Measurements from ENCODE around the gene TM4SF20.

TM4SF20 gene

GRCh38 chr2:227379095-227379494 lies at the start of gene TM4SF20:
TM4SF20 (minus strand) TSS chr2:227379306; CDS start chr2:227379268, 38 bp downstream.
- DNase-seq (ENCODE audit: low spot score), result no peak
- in situ Hi-C loops (cut with MboI; ENCODE audit: low pct_unique_long_range_greater_than_20kb, low sequenced_read_pairs, unreplicated experiment), result no loop called here
- TF ChIP-seq, protein P1, sequence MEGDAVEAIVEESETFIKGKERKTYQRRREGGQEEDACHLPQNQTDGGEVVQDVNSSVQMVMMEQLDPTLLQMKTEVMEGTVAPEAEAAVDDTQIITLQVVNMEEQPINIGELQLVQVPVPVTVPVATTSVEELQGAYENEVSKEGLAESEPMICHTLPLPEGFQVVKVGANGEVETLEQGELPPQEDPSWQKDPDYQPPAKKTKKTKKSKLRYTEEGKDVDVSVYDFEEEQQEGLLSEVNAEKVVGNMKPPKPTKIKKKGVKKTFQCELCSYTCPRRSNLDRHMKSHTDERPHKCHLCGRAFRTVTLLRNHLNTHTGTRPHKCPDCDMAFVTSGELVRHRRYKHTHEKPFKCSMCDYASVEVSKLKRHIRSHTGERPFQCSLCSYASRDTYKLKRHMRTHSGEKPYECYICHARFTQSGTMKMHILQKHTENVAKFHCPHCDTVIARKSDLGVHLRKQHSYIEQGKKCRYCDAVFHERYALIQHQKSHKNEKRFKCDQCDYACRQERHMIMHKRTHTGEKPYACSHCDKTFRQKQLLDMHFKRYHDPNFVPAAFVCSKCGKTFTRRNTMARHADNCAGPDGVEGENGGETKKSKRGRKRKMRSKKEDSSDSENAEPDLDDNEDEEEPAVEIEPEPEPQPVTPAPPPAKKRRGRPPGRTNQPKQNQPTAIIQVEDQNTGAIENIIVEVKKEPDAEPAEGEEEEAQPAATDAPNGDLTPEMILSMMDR (IDR thresholded peaks at IDR 0.05; ENCODE audit: extremely low read depth, insufficient read depth, missing control alignments), result no peak

- TF ChIP-seq, protein P1 (IDR thresholded peaks at IDR 0.05; ENCODE audit: extremely low read depth, insufficient read depth, missing control alignments), result no peak
- in situ Hi-C loops (cut with MboI; ENCODE audit: low pct_unique_long_range_greater_than_20kb, low sequenced_read_pairs, unreplicated experiment), result no loop called here
- no peak for DNase-seq (ENCODE audit: low spot score)
Observed at GRCh38 chr2:227428731-227429285, 49.7 kb upstream of the TM4SF20 start.

GRCh38 chr2:227423656-227424499 lies 44.8 kb upstream of the TM4SF20 start:
- in situ Hi-C loops (cut with MboI; ENCODE audit: low pct_unique_long_range_greater_than_20kb, low sequenced_read_pairs, unreplicated experiment), result no loop called here
- no peak for DNase-seq (ENCODE audit: low spot score)
- TF ChIP-seq, protein P1 (IDR thresholded peaks at IDR 0.05; ENCODE audit: extremely low read depth, insufficient read depth, missing control alignments), result no peak

DNA sequence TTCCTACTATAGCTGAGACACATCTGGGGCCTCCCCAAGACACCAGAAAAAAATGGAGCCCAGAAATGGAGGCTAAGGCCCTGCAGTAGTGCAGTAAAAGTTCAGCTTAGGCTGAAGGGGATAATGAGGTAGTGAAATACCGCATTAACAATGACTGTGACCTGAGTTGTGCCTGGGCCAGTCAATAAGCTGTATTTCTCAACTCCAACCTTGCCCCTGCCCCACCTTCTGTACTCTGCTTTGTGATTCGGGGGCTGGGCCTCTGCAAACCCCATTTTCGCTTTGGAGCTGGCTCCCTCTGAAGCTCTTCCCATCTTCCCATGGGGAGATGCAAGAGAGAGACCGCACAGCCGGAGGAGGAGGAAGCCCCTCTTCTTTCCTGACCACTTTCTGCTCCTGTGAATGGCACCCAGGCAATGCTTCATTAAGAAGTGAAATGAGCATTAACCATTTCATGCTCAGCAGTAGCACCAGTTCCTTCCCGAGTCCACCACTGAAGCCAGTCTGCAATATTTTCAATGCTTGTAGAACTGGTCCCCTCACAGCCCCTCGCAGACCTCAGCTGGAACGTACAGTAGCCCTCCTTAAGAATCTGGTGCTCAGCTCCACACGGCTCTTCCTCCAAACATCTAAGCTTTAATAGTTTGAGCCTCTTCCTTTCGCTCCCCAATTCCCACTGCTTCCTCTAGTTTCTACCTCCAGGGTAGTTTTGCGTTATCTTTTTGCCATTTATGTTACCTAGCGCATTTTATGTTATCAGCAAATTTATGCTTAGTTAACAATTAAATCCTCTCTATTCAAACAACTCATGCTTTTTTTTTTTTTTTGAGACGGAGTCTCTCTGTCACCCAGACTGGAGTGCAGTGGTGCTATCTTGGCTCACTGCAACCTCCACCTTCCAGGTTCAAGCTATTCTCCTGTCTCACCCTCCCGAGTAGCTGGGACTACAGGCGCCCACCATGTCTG lies 41.3 kb upstream of the TM4SF20 start:
- TF ChIP-seq, protein P1 (IDR thresholded peaks at IDR 0.05; ENCODE audit: extremely low read depth, insufficient read depth, missing control alignments), result no peak
- in situ Hi-C loops (cut with MboI; ENCODE audit: low pct_unique_long_range_greater_than_20kb, low sequenced_read_pairs, unreplicated experiment), result no loop called here
- DNase-seq (ENCODE audit: low spot score), result no peak

DNA sequence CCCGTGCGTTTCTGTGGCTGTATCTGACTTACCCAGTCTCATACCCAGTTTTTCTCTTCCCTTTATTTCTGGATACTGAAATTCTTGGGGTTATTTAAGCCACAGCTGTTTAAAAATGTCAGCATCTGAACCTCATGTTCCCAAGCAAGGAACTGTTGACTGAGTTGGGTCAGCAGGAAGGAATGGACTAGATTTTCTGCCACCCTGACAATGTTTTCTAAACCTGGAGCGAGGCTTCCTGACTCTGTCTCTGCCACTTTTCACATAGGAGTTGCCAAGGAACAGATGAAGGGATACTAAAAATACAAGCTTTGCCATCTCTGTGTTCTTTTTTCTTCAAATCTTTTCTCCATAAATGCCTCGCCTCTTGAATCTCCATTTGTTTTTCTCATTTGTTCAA lies 37.6 kb upstream of the TM4SF20 start:
- in situ Hi-C loops (cut with MboI; ENCODE audit: low pct_unique_long_range_greater_than_20kb, low sequenced_read_pairs, unreplicated experiment), result no loop called here
- DNase-seq (ENCODE audit: low spot score), result no peak
- TF ChIP-seq, protein P1 (IDR thresholded peaks at IDR 0.05; ENCODE audit: extremely low read depth, insufficient read depth, missing control alignments), result no peak
